GM19452 (cell line): ENCODE results near the gene NCKAP5.

ENCODE experiments used
- ATAC-seq: cut with Tn5 transposase; IDR thresholded peaks from one replicate; pipeline ENCODE4 v1.9.1; 2021; ENCODE audit not compliant: unreplicated experiment

NCKAP5 gene

GRCh38 chr2:133169274-133169912, 398.9 kb downstream of the NCKAP5 start:
- ATAC-seq, result no peak

GRCh38 chr2:133167990-133168389, 400.3 kb downstream of the NCKAP5 start:
- no peak for ATAC-seq

GRCh38 chr2:133167223-133167622, 401.0 kb downstream of the NCKAP5 start:
- no peak for ATAC-seq

GRCh38 chr2:133166031-133166430, 402.2 kb downstream of the NCKAP5 start:
- no peak for ATAC-seq

GRCh38 chr2:133163111-133163510, 405.2 kb downstream of the NCKAP5 start:
- ATAC-seq, result no peak

- no peak for ATAC-seq
These were observed 409.8 kb downstream of the NCKAP5 start for GRCh38 chr2:133158442-133158841.

GRCh38 chr2:133158024-133158423, 410.2 kb downstream of the NCKAP5 start:
- ATAC-seq, result no peak

- no peak for ATAC-seq
These were observed 411.1 kb downstream of the NCKAP5 start for GRCh38 chr2:133157141-133157540.

GRCh38 chr2:133152801-133153200, 415.5 kb downstream of the NCKAP5 start:
- no peak for ATAC-seq

GRCh38 chr2:133148187-133148586, 420.1 kb downstream of the NCKAP5 start:
- ATAC-seq, result no peak

GRCh38 chr2:133146893-133147292, 421.4 kb downstream of the NCKAP5 start:
- ATAC-seq, result no peak

GRCh38 chr2:133143645-133144044, 424.6 kb downstream of the NCKAP5 start:
- ATAC-seq, result no peak

GRCh38 chr2:133142087-133142486, 426.2 kb downstream of the NCKAP5 start:
- ATAC-seq, result no peak

GRCh38 chr2:133140620-133141019, 427.6 kb downstream of the NCKAP5 start:
- ATAC-seq, result no peak

- ATAC-seq, result no peak
These were observed 428.3 kb downstream of the NCKAP5 start for GRCh38 chr2:133139847-133140533.

GRCh38 chr2:133138693-133139092, 429.6 kb downstream of the NCKAP5 start:
- ATAC-seq, result no peak

- no peak for ATAC-seq
These were observed 433.1 kb downstream of the NCKAP5 start for GRCh38 chr2:133135035-133135654.

GRCh38 chr2:133130548-133131246, 437.6 kb downstream of the NCKAP5 start:
- ATAC-seq, result no peak

GRCh38 chr2:133124446-133124845, 443.8 kb downstream of the NCKAP5 start:
- ATAC-seq, result no peak

- no peak for ATAC-seq
These were observed 444.4 kb downstream of the NCKAP5 start for GRCh38 chr2:133123904-133124303.

GRCh38 chr2:133123393-133123792, 444.9 kb downstream of the NCKAP5 start:
- no peak for ATAC-seq

GRCh38 chr2:133122529-133122928, 445.7 kb downstream of the NCKAP5 start:
- no peak for ATAC-seq
